Measurements from ENCODE around the gene TBCD.

The TBCD gene

DNA sequence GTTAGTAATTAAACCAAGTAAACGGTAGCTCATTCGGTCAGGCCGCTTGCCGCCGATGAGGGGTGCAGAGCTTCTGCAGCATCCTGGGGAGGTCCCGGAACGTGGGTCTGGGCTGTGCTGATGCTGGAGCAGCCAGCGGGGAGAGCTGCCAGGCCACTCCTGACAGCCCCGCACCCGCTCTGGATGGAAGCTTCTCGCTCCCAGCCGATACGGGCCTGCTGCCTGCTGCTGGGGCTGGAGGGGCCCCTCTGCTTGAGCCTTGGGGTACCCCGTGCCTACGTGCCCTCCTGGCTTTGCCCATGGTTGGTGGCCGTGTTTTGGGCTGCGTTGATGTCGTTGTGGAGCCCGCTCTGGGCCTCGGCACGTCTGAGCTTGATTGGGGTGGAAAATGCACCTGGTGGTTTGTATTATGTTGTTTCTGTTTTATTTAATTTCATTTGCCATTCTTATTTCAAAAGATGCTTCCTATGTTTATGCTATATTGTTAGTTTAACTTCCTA, 129.5 kb downstream of the TBCD start:
- no peak for TF ChIP-seq CTCF (IDR thresholded peaks at IDR 0.05)
- no peak for TF ChIP-seq ZFX (IDR thresholded peaks at IDR 0.05; ENCODE audit: borderline replicate concordance)
- H3K27ac ChIP-seq, result no peak overlapping the region

- no peak overlapping the region for H3K27ac ChIP-seq
- TF ChIP-seq CTCF (IDR thresholded peaks at IDR 0.05), result no peak
- TF ChIP-seq ZFX (IDR thresholded peaks at IDR 0.05; ENCODE audit: borderline replicate concordance), result no peak
These were observed 130.2 kb downstream of the TBCD start for GRCh38 chr17:82881900-82882714.

DNA sequence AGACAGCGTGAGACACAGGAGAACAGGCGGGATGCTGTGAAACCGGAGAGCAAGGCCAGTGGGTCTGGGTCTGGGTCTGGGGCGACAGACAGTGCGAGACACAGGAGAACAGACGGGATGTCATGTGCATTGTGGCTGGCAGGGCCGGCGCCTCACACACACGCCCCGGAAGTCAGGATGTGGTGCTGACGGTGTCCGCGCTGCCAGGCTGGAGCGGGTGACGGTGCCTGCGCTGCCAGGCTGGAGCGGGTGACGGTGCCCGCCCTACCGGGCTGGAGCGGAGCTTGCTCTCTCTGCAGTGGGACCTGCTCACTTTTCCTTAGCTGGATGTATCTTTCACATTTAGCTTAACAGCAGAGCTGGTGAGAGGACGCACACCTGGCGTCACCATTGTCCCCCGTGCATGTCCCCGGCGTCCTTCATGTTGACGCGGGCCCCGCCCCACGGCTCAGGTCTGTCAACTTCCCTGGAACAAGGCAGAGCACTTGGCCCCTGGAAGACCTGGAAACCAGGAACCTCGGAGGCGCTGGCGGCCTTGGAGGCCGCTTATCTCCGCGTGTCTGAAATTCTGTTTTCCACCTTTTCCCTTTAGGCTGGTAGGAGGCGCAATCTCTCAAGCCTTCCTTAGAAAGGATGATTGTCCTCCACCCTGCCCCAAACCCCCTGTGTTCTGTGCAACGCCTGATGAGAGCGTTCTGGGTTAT, 131.0 kb downstream of the TBCD start:
- no peak overlapping the region for H3K27ac ChIP-seq
- no peak for TF ChIP-seq CTCF (IDR thresholded peaks at IDR 0.05)
- no peak for TF ChIP-seq ZFX (IDR thresholded peaks at IDR 0.05; ENCODE audit: borderline replicate concordance)

GRCh38 chr17:82883419-82884031, 131.7 kb downstream of the TBCD start:
- TF ChIP-seq ZFX (IDR thresholded peaks at IDR 0.05; ENCODE audit: borderline replicate concordance) (no peak), CTCF (IDR thresholded peaks at IDR 0.05) (no peak)
- H3K27ac ChIP-seq, result no peak overlapping the region

DNA sequence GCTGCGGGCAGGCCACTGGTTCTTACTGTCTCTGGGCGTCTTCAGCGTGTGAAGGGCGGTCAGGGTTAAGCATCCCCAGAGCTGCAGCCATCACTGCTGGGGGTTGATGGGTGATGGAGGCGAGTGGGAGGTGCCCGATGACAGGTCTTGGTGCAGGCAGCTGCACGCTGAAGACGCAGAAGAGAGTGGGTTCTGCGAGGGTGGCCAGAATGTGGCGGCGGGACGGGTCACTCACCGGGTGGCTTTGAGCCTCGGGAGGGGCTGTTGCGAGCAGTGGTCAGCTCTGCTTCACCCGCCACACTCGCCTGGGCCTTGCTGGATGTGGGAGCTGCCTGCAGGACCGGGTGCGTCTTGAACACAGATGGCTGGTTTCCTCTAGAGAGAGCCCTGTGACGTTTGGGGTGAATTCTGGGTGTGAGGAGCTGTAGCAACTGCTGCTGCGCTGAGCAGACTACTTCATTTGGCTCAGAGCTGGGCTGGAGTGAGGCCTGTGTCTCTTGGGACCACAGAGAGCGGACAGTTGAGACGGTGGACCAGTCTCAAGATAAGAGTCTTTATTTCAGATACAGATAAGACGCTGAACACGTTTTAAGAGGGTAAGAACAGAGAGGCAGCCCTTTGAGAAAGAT, 132.6 kb downstream of the TBCD start:
- TF ChIP-seq ZFX (IDR thresholded peaks at IDR 0.05; ENCODE audit: borderline replicate concordance) (no peak), CTCF (IDR thresholded peaks at IDR 0.05) (no peak)
- H3K27ac ChIP-seq, result no peak overlapping the region

GRCh38 chr17:82884970-82885353, 133.1 kb downstream of the TBCD start:
- TF ChIP-seq CTCF (IDR thresholded peaks at IDR 0.05), result no peak
- TF ChIP-seq ZFX (IDR thresholded peaks at IDR 0.05; ENCODE audit: borderline replicate concordance), result no peak
- no peak overlapping the region for H3K27ac ChIP-seq

All from 22Rv1 (cell line).